Suprapubic skin (tissue), 4 donors: ENCODE data around the gene CCNJL.

Source experiments
- CTCF ChIP-seq, 2 donors: fragments of 200-600 bp in 1 of 2; fragments of 450-650 bp in 1 of 2; sonication (generic) in 1 of 2; IDR thresholded peaks; one replicate each; pipeline ENCODE4 v1.5.1; 2016 to 2019; ENCODE audit warnings: antibody characterized with exemption in 2 of 2, mild to moderate bottlenecking in 1 of 2, moderate library complexity in 1 of 2
- EP300 ChIP-seq: sonication (generic); formaldehyde crosslinking; IDR thresholded peaks from one replicate; pipeline ENCODE4 v1.6.1; 2017; ENCODE audit warnings: antibody characterized with exemption
- POLR2A ChIP-seq, 2 donors: fragments of 450-650 bp; IDR thresholded peaks; one replicate each; pipeline ENCODE4 v1.6.1; 2017; ENCODE audit warnings: antibody characterized with exemption in 2 of 2, mild to moderate bottlenecking in 2 of 2, moderate library complexity in 2 of 2
- POLR2AphosphoS5 ChIP-seq, 3 donors: sonication (generic); formaldehyde crosslinking; IDR thresholded peaks; one replicate each; pipeline ENCODE4 v1.6.1; 2017; ENCODE audit warnings: antibody characterized with exemption in 3 of 3

DNA sequence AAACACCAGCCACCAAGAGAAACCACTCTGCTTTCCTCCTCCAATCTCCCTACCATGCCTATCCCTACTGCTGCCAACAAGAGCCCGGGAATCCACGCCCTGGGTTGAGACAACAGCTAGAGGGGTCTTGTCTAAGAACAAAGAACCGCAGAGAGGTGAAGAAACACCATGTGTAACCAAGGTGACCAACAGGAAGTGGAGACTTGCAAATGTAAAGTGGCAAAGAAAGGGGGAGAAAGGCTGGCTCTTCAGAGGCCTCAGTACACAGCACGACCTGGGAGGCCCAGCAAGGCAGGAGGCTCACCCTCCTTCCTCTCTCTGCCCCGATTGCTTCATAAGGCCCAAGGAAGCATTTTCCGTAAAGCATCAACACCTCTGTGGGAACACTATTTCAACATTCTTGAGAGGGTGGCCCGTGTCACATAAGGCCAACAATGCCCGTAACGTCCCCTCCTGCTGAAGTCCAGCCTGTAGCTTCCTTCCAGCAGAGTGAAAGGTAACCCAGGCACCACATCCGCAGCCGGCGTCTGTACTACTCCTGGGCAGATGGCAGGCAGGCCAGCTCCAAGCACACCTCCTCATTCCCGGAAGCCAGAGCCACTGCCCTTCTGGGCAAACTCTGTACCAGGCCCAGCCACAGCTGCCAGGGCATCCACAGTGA is 18.3 kb downstream of the CCNJL start:
- TF ChIP-seq CTCF (IDR thresholded peaks at IDR 0.05) = no peak
- TF ChIP-seq POLR2A (IDR thresholded peaks at IDR 0.05) = no peak
- no peak for TF ChIP-seq POLR2AphosphoS5 (IDR thresholded peaks at IDR 0.05)
- no peak for TF ChIP-seq EP300
